ENCODE measurements around the gene TMPRSS11A. TPM values are rescaled to one million over a fixed set of nuclear protein-coding genes. Genes with fewer than 3 reads are reported as not detected.

Gene TMPRSS11A, protein sequence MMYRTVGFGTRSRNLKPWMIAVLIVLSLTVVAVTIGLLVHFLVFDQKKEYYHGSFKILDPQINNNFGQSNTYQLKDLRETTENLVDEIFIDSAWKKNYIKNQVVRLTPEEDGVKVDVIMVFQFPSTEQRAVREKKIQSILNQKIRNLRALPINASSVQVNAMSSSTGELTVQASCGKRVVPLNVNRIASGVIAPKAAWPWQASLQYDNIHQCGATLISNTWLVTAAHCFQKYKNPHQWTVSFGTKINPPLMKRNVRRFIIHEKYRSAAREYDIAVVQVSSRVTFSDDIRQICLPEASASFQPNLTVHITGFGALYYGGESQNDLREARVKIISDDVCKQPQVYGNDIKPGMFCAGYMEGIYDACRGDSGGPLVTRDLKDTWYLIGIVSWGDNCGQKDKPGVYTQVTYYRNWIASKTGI
- total RNA-seq, result not detected

- ATAC-seq (no peak), DNase-seq (ENCODE audit: low spot score in 2 of 2) (no peak)
- Mint-ChIP-seq H3K9me3 (peaks cover 0 to 5% of the 10 kb centered on the region in 2 donors), H3K36me3 (no peaks in the 10 kb centered on the region), H3K27ac (no peak within 1 kb of the TSS)
Observed at GRCh38 chr4:67963356-67963755, at the start of gene TMPRSS11A. TMPRSS11A (minus strand) TSS chr4:67963493; CDS start chr4:67963393, 100 bp downstream.

- peaks cover 3 to 4% of the 10 kb centered on the region in 2 donors for H3K9me3 Mint-ChIP-seq
- no peaks in the 10 kb centered on the region for H3K36me3 Mint-ChIP-seq
Observed at GRCh38 chr4:68011684-68012083, 48.4 kb upstream of the TMPRSS11A start.

GRCh38 chr4:68002906-68003305 is 39.6 kb upstream of the TMPRSS11A start:
- DNase-seq (ENCODE audit: low spot score in 2 of 2) (no peak), ATAC-seq (no peak)
- peaks cover 0 to 5% of the 10 kb centered on the region in 2 donors for H3K36me3 Mint-ChIP-seq
- H3K9me3 Mint-ChIP-seq, result peaks cover 14 to 17% of the 10 kb centered on the region in 2 donors
- no peak overlapping the region for H3K27ac Mint-ChIP-seq

More at GRCh38 chr4:68011684-68012083, 48.4 kb upstream of the TMPRSS11A start:
- DNase-seq (ENCODE audit: low spot score in 2 of 2) (no peak), ATAC-seq (no peak)
- no peak overlapping the region for H3K27ac Mint-ChIP-seq

- H3K9me3 Mint-ChIP-seq, result no peaks in the 10 kb centered on the region
- DNase-seq (ENCODE audit: low spot score in 2 of 2) (no peak), ATAC-seq (no peak)
- no peak overlapping the region for H3K27ac Mint-ChIP-seq
- no peaks in the 10 kb centered on the region for H3K36me3 Mint-ChIP-seq
Observed at GRCh38 chr4:67996127-67996526, 32.8 kb upstream of the TMPRSS11A start.

DNA sequence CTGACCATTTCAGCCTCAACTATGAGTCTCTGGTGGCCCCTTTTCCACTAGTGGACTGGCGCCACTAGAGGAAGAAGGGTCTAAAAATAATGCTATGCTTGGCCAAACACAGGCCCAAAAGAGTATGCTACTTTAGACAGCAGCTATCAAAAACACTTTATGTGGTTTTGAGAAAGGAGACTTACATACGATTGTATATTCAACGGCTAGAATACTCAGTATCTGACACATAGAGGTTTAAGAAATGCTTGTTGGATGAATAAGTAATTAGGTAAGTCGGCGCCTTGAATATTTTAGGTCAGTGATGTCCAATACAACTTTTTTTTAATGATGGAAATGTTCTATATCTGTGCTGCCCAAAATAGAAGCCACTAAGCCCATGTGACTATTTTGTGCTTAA is 25.7 kb upstream of the TMPRSS11A start:
- DNase-seq (ENCODE audit: low spot score in 2 of 2) (no peak), ATAC-seq (no peak)
- Mint-ChIP-seq H3K36me3 (no peaks in the 10 kb centered on the region), H3K27ac (no peak overlapping the region), H3K9me3 (no peaks in the 10 kb centered on the region)

GRCh38 chr4:67983333-67983732 is 20.0 kb upstream of the TMPRSS11A start:
- DNase-seq (ENCODE audit: low spot score in 2 of 2) (no peak), ATAC-seq (no peak)
- Mint-ChIP-seq H3K36me3 (peaks cover 0 to 7% of the 10 kb centered on the region in 2 donors), H3K9me3 (peaks cover 6 to 10% of the 10 kb centered on the region in 2 donors), H3K27ac (no peak overlapping the region)

DNA sequence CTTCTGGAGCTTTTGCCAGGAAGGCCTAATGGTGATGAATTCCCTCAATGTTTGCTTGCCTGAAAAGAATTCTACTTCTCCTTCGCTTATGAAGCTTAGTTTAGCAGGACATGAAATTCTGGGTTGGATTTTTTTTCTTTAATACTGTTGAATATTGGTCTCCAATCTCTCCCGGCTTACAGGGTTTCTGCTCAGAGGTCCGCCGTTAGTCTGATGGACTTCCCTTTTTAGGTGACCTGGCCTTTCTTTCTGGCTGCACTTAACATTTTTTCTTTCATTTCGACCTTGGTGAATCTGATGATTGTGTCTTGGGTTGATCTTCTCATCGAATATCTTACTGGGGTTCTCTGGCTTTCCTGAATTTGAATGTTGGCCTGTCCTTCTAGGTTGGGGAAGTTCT is 17.2 kb upstream of the TMPRSS11A start:
- H3K27ac Mint-ChIP-seq, result no peak overlapping the region
- peaks cover 6 to 18% of the 10 kb centered on the region in 2 donors for H3K9me3 Mint-ChIP-seq
- no peak for ATAC-seq
- DNase-seq (ENCODE audit: low spot score in 2 of 2), result no peak
- peaks cover 0 to 8% of the 10 kb centered on the region in 2 donors for H3K36me3 Mint-ChIP-seq

GRCh38 chr4:67973608-67974007 is 10.3 kb upstream of the TMPRSS11A start:
- H3K9me3 Mint-ChIP-seq, result peaks cover 8 to 15% of the 10 kb centered on the region in 2 donors
- H3K27ac Mint-ChIP-seq, result no peak overlapping the region
- no peak for ATAC-seq

GRCh38 chr4:67954890-67955289 is 8.4 kb downstream of the TMPRSS11A start:
- ATAC-seq (no peak), DNase-seq (ENCODE audit: low spot score in 2 of 2) (no peak)
- no peaks in the 10 kb centered on the region for H3K36me3 Mint-ChIP-seq
- H3K27ac Mint-ChIP-seq, result no peak overlapping the region
- H3K9me3 Mint-ChIP-seq, result peaks cover 5 to 8% of the 10 kb centered on the region in 2 donors

More at GRCh38 chr4:67973608-67974007, 10.3 kb upstream of the TMPRSS11A start:
- DNase-seq (ENCODE audit: low spot score in 2 of 2), result no peak
- peaks cover 0 to 10% of the 10 kb centered on the region in 2 donors for H3K36me3 Mint-ChIP-seq

DNA sequence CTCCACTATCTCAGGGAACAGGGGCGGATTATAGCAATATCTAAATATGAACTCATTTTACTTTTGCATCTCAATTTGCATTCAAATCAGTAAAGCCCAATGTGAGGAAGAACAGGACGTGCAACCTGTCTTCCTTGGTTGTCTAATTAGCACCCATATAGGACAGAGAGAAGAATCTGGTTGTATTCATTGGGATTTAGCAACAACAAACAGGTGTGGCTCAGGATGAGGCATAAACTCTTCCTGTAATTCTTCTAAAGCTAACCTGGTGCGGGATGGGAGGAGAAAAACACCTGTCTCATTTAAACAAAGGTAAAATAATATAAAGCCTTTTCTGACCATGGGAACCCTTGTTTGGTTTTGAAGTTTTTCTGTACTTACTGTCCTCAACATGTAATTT is 22.2 kb downstream of the TMPRSS11A start:
- H3K36me3 Mint-ChIP-seq, result no peaks in the 10 kb centered on the region
- DNase-seq (ENCODE audit: low spot score in 2 of 2), result no peak
- H3K27ac Mint-ChIP-seq, result no peak overlapping the region
- ATAC-seq, result no peak
- no peaks in the 10 kb centered on the region for H3K9me3 Mint-ChIP-seq

DNA sequence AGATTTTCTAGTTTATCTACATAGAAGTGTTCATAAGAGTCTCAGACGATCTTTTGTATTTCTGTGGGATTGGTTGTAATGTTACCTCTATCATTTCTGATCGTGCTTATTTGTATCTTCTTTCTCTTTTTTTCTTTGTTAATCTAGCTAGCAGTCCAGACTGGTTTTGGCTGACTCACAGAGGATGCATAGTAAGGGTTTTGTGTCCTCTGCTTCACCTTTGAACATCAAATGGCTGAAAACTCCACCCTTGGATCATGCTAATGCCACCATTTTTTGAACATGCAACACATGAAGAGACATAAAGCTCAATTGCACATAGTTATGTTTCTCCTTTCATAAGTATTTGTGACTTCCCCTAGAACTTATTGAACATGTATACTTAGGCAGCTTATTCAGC is 22.8 kb downstream of the TMPRSS11A start:
- no peak for ATAC-seq
- Mint-ChIP-seq H3K27ac (no peak overlapping the region), H3K9me3 (no peaks in the 10 kb centered on the region), H3K36me3 (no peaks in the 10 kb centered on the region)
- DNase-seq (ENCODE audit: low spot score in 2 of 2), result no peak

DNA sequence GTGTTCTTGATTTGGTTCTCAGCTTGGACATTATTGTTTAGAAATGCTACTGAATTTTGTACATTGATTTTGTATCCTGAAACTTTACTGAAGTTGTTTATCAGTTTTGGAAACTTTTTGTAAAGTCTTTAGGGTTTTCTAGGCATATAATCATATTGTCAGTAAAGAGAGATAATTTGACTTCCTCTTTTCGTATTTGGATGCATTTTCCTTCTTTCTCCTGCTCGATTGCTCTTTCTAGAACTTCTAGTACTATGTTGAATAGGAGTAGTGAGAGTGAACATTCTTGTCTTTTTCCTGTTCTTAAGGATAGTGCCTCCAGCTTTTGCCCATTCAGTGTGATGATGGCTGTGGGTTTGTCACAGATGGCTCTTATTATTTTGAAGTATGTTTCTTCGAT is 24.1 kb downstream of the TMPRSS11A start:
- no peak overlapping the region for H3K27ac Mint-ChIP-seq
- H3K36me3 Mint-ChIP-seq, result no peaks in the 10 kb centered on the region
- ATAC-seq, result no peak
- no peaks in the 10 kb centered on the region for H3K9me3 Mint-ChIP-seq
- no peak for DNase-seq (ENCODE audit: low spot score in 2 of 2)

- no peaks in the 10 kb centered on the region for H3K36me3 Mint-ChIP-seq
- DNase-seq (ENCODE audit: low spot score in 2 of 2) (no peak), ATAC-seq (peak in 1 of 2 donors; percentile 61)
- no peak overlapping the region for H3K27ac Mint-ChIP-seq
- H3K9me3 Mint-ChIP-seq, result no peaks in the 10 kb centered on the region
Observed at GRCh38 chr4:67935888-67936287, 27.4 kb downstream of the TMPRSS11A start.

- H3K27ac Mint-ChIP-seq, result no peak overlapping the region
- no peaks in the 10 kb centered on the region for H3K36me3 Mint-ChIP-seq
- no peaks in the 10 kb centered on the region for H3K9me3 Mint-ChIP-seq
- no peak for DNase-seq (ENCODE audit: low spot score in 2 of 2)
- peak in 1 of 2 donors; percentile 73 for ATAC-seq
Observed at GRCh38 chr4:67934628-67935027, 28.7 kb downstream of the TMPRSS11A start.

DNA sequence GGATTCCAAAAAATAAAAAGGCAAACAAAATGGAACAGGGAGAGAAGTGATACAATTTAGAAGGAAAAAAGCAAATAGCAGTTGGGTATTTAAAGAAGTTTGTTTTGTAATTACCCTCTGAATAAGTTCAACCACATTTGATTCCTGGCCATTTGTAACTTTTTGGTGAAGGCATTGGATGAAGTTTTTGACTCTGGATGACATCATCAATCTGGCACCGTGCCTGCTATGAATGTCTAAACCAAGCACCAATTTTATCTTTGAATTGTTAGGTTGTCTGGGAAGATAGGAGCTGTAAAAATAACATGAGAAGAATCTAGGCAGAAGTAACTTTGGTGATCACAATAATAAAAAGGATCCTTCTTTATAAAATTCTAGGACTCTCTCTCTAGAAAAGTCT is 29.5 kb downstream of the TMPRSS11A start:
- Mint-ChIP-seq H3K9me3 (no peaks in the 10 kb centered on the region), H3K36me3 (no peaks in the 10 kb centered on the region), H3K27ac (no peak overlapping the region)
- no peak for DNase-seq (ENCODE audit: low spot score in 2 of 2)
- ATAC-seq, result no peak

DNA sequence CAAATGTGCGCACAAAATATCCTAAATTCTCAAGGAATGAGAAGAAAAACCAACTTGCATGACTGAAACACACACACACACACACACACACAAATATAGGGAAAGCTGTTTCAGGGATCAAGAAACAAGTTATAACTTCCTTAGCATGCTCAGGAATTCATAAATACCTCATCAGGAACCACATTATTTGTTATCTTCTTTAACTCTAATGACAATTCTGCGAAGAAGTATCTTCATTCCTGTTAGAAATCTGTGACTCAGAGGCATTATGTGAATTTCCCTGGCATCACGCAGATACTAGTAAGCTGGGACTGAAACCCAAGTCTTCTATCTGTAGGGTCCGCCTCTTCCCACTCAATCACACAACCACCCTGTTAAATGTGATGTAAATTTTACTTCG is 30.3 kb downstream of the TMPRSS11A start:
- ATAC-seq, result no peak
- Mint-ChIP-seq H3K9me3 (no peaks in the 10 kb centered on the region), H3K36me3 (no peaks in the 10 kb centered on the region), H3K27ac (no peak overlapping the region)
- DNase-seq (ENCODE audit: low spot score in 2 of 2), result no peak

GRCh38 chr4:67931256-67931655 is 32.0 kb downstream of the TMPRSS11A start:
- DNase-seq (ENCODE audit: low spot score in 2 of 2) (no peak), ATAC-seq (no peak)
- Mint-ChIP-seq H3K36me3 (no peaks in the 10 kb centered on the region), H3K9me3 (no peaks in the 10 kb centered on the region), H3K27ac (no peak overlapping the region)

GRCh38 chr4:67929426-67929825 is 33.9 kb downstream of the TMPRSS11A start:
- Mint-ChIP-seq H3K27ac (no peak overlapping the region), H3K36me3 (no peaks in the 10 kb centered on the region), H3K9me3 (no peaks in the 10 kb centered on the region)
- no peak for DNase-seq (ENCODE audit: low spot score in 2 of 2)
- ATAC-seq, result no peak
